Measurements from ENCODE around the gene RTTN. TPM values are rescaled to one million over a fixed set of nuclear protein-coding genes. Genes with fewer than 3 reads are reported as not detected.

RTTN gene
- total RNA-seq, 2 experiments from 2014 or later, result 27.0 to 27.2 TPM

GRCh38 chr18:70200286-70200685, 5.2 kb downstream of the RTTN start:
- peaks cover 38% of the 10 kb centered on the region for H3K4me1 Mint-ChIP-seq (ENCODE audit: low read depth)
- CTCF ChIA-PET, result interaction anchor here (1.2 kb wide), 1 partner anchor 234 kb away, joined by 4 read pairs; no protein-coding TSS in a partner anchor

GRCh38 chr18:70197844-70198243, 7.6 kb downstream of the RTTN start:
- ATAC-seq (peak; percentile 64), DNase-seq (no peak)
- H3K4me1 Mint-ChIP-seq (ENCODE audit: low read depth), result peaks cover 43% of the 10 kb centered on the region
- H3K27ac Mint-ChIP-seq, result peak overlapping the region; percentile 33
- CTCF ChIA-PET, result interaction anchor here (1.3 to 4.4 kb wide), 2 partner anchors 224 to 236 kb away, joined by 4 to 40 read pairs; no protein-coding TSS in a partner anchor
- POLR2A ChIA-PET, result no interaction called here
- intact Hi-C loops (cut with micrococcal nuclease), result loop anchor here (5.0 to 10.0 kb wide), 2 partner anchors 97 to 234 kb away; no protein-coding TSS in a partner anchor
- H3K36me3 Mint-ChIP-seq (ENCODE audit: low read depth), result peaks cover 49% of the 10 kb centered on the region
- TF ChIP-seq CTCF (IDR thresholded peaks at IDR 0.05), result no peak
- no peaks in the 10 kb centered on the region for H3K9me3 Mint-ChIP-seq
- H3K4me3 Mint-ChIP-seq, result no peak overlapping the region
- no peaks in the 10 kb centered on the region for H3K27me3 Mint-ChIP-seq

More at GRCh38 chr18:70200286-70200685, 5.2 kb downstream of the RTTN start:
- H3K4me3 Mint-ChIP-seq, result no peak overlapping the region
- intact Hi-C loops (cut with micrococcal nuclease), result no loop called here
- POLR2A ChIA-PET, result no interaction called here
- DNase-seq (no peak), ATAC-seq (no peak)
- no peak overlapping the region for H3K27ac Mint-ChIP-seq
- TF ChIP-seq CTCF (IDR thresholded peaks at IDR 0.05), result no peak
- peaks cover 36% of the 10 kb centered on the region for H3K36me3 Mint-ChIP-seq (ENCODE audit: low read depth)
- H3K27me3 Mint-ChIP-seq, result no peaks in the 10 kb centered on the region
- no peaks in the 10 kb centered on the region for H3K9me3 Mint-ChIP-seq

GRCh38 chr18:70197026-70197425, 8.5 kb downstream of the RTTN start:
- TF ChIP-seq CTCF (IDR thresholded peaks at IDR 0.05), result no peak

GRCh38 chr18:70195852-70196434, 9.5 kb downstream of the RTTN start:
- Mint-ChIP-seq H3K27me3 (no peaks in the 10 kb centered on the region), H3K4me1 (ENCODE audit: low read depth) (peaks cover 36% of the 10 kb centered on the region), H3K4me3 (no peak overlapping the region), H3K9me3 (no peaks in the 10 kb centered on the region), H3K36me3 (ENCODE audit: low read depth) (peaks cover 45% of the 10 kb centered on the region), H3K27ac (no peak overlapping the region)
- peak; percentile 65 for TF ChIP-seq CTCF (IDR thresholded peaks at IDR 0.05)
- CTCF ChIA-PET, result interaction anchor here (0.6 to 4.4 kb wide), 22 partner anchors 8 to 1507 kb away, joined by 3 to 40 read pairs (median 5); partner anchors contain the start of gene RTTN
- ATAC-seq (peak; percentile 48), DNase-seq (peak; percentile 30)
- intact Hi-C loops (cut with micrococcal nuclease), result loop anchor here (5.0 to 10.0 kb wide), 2 partner anchors 99 to 236 kb away; no protein-coding TSS in a partner anchor
- POLR2A ChIA-PET, result no interaction called here

More at GRCh38 chr18:70197026-70197425, 8.5 kb downstream of the RTTN start:
- no peak overlapping the region for H3K27ac Mint-ChIP-seq
- no peaks in the 10 kb centered on the region for H3K9me3 Mint-ChIP-seq
- H3K4me3 Mint-ChIP-seq, result no peak overlapping the region
- intact Hi-C loops (cut with micrococcal nuclease), result loop anchor here (5.0 to 10.0 kb wide), 2 partner anchors 98 to 235 kb away; no protein-coding TSS in a partner anchor
- H3K36me3 Mint-ChIP-seq (ENCODE audit: low read depth), result peaks cover 47% of the 10 kb centered on the region
- H3K4me1 Mint-ChIP-seq (ENCODE audit: low read depth), result peaks cover 36% of the 10 kb centered on the region
- CTCF ChIA-PET, result interaction anchor here (0.7 to 4.4 kb wide), 6 partner anchors 9 to 258 kb away, joined by 3 to 40 read pairs (median 20); partner anchors contain the start of gene RTTN
- DNase-seq (no peak), ATAC-seq (no peak)
- POLR2A ChIA-PET, result no interaction called here
- no peaks in the 10 kb centered on the region for H3K27me3 Mint-ChIP-seq

All from activated CD8-positive, alpha-beta T cell treated with anti-CD3 and anti-CD28 coated beads for 36 hours (primary cell).